NCI-H2227 (cell line): ENCODE data around the gene KCNK3.

Source experiments
- DNase-seq: peaks from one replicate; lab custom pipeline; 2025; ENCODE audit not compliant: unreplicated experiment; lab: John Stamatoyannopoulos, UW

KCNK3 gene

GRCh38 chr2:26776195-26776800 is 83.8 kb downstream of the KCNK3 start:
- DNase-seq = no peak

- DNase-seq = no peak
Observed at GRCh38 chr2:26778098-26778497, 85.6 kb downstream of the KCNK3 start.

- DNase-seq = no peak
Observed at GRCh38 chr2:26778507-26778906, 86.0 kb downstream of the KCNK3 start.

- no peak for DNase-seq
Observed at GRCh38 chr2:26780203-26780760, 87.8 kb downstream of the KCNK3 start.
